K562 (cell line): ENCODE data around the gene VENTX. TPM values are rescaled to one million over a fixed set of nuclear protein-coding genes. Genes with fewer than 3 reads are reported as not detected.

Experiments used
- EGR1 ChIP-seq: fragments of 450-650 bp; conservative IDR thresholded peaks from 2 replicates; pipeline ENCODE4 v1.6.1; 2017; ENCODE audit warnings: mild to moderate bottlenecking
- ETV5 ChIP-seq: sonication (generic); formaldehyde crosslinking; IDR thresholded peaks from 2 replicates; pipeline ENCODE4 v1.4.0; 2020; ENCODE audit warnings: low read depth, mild to moderate bottlenecking, missing genetic modification reagents
- EZH2 ChIP-seq: IDR thresholded peaks from 2 replicates; pipeline ENCODE4 v1.6.1; 2012; ENCODE audit warnings: low read depth, mild to moderate bottlenecking, inconsistent platforms, low read length, borderline replicate concordance
- POLR3G ChIP-seq: IDR thresholded peaks from 2 replicates; pipeline ENCODE4 v1.6.1; 2011; ENCODE audit not compliant: insufficient read length, insufficient replicate concordance; ENCODE audit errors: extremely low read depth
- SMARCC2 ChIP-seq: fragments of 450-650 bp; IDR thresholded peaks from 2 replicates; pipeline ENCODE4 v1.6.1; 2017; ENCODE audit warnings: antibody characterized with exemption, moderate library complexity, mild to moderate bottlenecking, low read depth
- SREBF2 ChIP-seq: sonication (generic); formaldehyde crosslinking; IDR thresholded peaks from 2 replicates; pipeline ENCODE4 v1.4.0; 2020; ENCODE audit warnings: mild to moderate bottlenecking, missing genetic modification reagents
- ZKSCAN8 ChIP-seq: fragments of 200-800 bp; sonication (Bioruptor generic); IDR thresholded peaks from 2 replicates; pipeline ENCODE4 v1.6.1; 2016; ENCODE audit warnings: missing genetic modification characterization, missing compliant biosample characterization
- polyA plus RNA-seq, 8 experiments: library from polyadenylated mRNA; depleted of rRNA in 4 of 8; stranded (reverse) in 5 of 8; unstranded in 3 of 8; fragments of >200 nt; fragmentation: Nextera tagmentation in 2 of 8; fragmentation: Illumina TruSeq in 1 of 8; extraction: Ambion mirVana in 2 of 8; extraction: Trizol in 1 of 8; gene quantifications; 2 replicates each; pipeline versions ENCODE4 v1.2.1 to v1.2.3, GENCODE V29; 2011 to 2014; ENCODE audit warnings: inconsistent platforms in 1 of 8, missing spikeins in 1 of 8
- total RNA-seq, 7 experiments: library from RNA; depleted of rRNA in 6 of 7; stranded (reverse); fragments of >200 nt in 6 of 7; fragmentation: Illumina TruSeq in 2 of 7; extraction: Trizol in 2 of 7; gene quantifications; 2 replicates each; pipeline versions ENCODE4 v1.2.1 to v1.2.3, GENCODE V29; 2011 to 2021; ENCODE audit warnings: low replicate concordance in 1 of 7
- TF ChIP-seq, protein P1 (sequence below): fragments of 250-450 bp; sonication (Bioruptor Pico); IDR thresholded peaks from 2 replicates; pipeline ENCODE4 v1.5.0; 2020; ENCODE audit warnings: mild to moderate bottlenecking, borderline replicate concordance
- TF ChIP-seq, protein P2 (sequence below): fragments of 250-450 bp; sonication (Bioruptor Pico); IDR thresholded peaks from 2 replicates; pipeline ENCODE4 v1.8.0; 2022; ENCODE audit warnings: inconsistent platforms

Gene VENTX
- total and polyA plus RNA-seq, 9 of the 15 experiments (the other 6 are each of a cell fraction or from before 2014, with no cell fraction given) = 0.07 to 0.70 (median 0.20) TPM; not detected in 1

DNA sequence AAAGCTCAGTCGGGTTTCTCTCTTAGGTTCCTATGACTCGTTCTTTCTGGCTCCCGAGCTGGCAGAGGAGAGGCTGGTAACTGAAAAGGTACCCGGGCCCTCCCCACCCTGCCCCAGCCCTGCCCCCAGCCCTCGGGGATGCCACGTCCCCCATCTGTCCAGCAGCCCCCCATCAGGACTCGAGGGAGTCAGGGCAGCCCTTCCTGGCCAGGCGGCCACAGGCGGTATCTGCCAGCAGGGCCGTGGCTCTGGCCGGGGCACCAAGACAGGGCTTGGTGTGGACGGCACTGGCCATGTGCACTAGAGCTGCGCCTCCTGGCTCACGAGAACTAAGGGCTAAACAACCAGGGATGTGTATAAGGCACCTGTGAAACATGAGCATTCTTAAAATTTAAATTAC, 47.9 kb upstream of the VENTX start (continued):
- TF ChIP-seq, protein P1, sequence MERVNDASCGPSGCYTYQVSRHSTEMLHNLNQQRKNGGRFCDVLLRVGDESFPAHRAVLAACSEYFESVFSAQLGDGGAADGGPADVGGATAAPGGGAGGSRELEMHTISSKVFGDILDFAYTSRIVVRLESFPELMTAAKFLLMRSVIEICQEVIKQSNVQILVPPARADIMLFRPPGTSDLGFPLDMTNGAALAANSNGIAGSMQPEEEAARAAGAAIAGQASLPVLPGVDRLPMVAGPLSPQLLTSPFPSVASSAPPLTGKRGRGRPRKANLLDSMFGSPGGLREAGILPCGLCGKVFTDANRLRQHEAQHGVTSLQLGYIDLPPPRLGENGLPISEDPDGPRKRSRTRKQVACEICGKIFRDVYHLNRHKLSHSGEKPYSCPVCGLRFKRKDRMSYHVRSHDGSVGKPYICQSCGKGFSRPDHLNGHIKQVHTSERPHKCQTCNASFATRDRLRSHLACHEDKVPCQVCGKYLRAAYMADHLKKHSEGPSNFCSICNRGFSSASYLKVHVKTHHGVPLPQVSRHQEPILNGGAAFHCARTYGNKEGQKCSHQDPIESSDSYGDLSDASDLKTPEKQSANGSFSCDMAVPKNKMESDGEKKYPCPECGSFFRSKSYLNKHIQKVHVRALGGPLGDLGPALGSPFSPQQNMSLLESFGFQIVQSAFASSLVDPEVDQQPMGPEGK (CRISPR knock-in tag) = no peak
- TF ChIP-seq, protein P2, sequence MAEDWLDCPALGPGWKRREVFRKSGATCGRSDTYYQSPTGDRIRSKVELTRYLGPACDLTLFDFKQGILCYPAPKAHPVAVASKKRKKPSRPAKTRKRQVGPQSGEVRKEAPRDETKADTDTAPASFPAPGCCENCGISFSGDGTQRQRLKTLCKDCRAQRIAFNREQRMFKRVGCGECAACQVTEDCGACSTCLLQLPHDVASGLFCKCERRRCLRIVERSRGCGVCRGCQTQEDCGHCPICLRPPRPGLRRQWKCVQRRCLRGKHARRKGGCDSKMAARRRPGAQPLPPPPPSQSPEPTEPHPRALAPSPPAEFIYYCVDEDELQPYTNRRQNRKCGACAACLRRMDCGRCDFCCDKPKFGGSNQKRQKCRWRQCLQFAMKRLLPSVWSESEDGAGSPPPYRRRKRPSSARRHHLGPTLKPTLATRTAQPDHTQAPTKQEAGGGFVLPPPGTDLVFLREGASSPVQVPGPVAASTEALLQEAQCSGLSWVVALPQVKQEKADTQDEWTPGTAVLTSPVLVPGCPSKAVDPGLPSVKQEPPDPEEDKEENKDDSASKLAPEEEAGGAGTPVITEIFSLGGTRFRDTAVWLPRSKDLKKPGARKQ = no peak
- TF ChIP-seq SMARCC2 (no peak), EGR1 (no peak), POLR3G (no peak), ETV5 (no peak), ZKSCAN8 (CRISPR knock-in tag) (no peak), EZH2 (no peak), SREBF2 (CRISPR knock-in tag) (no peak)
